ENCODE measurements around the gene TMEM25. TPM values are rescaled to one million over a fixed set of nuclear protein-coding genes. Genes with fewer than 3 reads are reported as not detected.
"Not testable (repeated sequence)": the region's sequence is repeated elsewhere in the genome, so short reads cannot be mapped to it uniquely, and the experiment has no call there.

The TMEM25 gene
- total RNA-seq, 1 donor from 2014 or later, result 16.1 TPM

DNA sequence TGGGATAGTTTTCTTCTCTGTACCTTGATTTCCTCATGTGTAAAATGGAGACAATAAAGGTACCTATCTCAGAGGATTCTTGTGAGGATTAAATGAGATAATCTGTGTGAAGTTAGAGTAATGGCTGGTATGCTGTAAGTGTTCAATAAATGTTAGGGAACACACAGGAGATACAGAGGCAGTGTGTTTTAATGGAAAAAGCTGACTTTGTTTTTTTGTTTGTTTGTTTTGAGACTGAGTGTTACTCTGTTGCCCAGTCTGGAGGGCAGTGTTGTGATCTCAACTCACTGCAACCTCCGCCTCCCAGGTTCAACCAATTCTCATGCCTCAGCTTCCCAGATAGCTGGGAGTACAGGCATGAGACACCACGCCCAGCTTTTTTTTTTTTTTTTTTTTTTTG is 38.7 kb downstream of the TMEM25 start:
- TF ChIP-seq, protein P1, sequence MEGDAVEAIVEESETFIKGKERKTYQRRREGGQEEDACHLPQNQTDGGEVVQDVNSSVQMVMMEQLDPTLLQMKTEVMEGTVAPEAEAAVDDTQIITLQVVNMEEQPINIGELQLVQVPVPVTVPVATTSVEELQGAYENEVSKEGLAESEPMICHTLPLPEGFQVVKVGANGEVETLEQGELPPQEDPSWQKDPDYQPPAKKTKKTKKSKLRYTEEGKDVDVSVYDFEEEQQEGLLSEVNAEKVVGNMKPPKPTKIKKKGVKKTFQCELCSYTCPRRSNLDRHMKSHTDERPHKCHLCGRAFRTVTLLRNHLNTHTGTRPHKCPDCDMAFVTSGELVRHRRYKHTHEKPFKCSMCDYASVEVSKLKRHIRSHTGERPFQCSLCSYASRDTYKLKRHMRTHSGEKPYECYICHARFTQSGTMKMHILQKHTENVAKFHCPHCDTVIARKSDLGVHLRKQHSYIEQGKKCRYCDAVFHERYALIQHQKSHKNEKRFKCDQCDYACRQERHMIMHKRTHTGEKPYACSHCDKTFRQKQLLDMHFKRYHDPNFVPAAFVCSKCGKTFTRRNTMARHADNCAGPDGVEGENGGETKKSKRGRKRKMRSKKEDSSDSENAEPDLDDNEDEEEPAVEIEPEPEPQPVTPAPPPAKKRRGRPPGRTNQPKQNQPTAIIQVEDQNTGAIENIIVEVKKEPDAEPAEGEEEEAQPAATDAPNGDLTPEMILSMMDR (IDR thresholded peaks at IDR 0.05; ENCODE audit: unreplicated experiment), result no peak
- H3K4me3 Mint-ChIP-seq (ENCODE audit: unreplicated experiment), result no peak overlapping the region
- H3K36me3 Mint-ChIP-seq (ENCODE audit: low read depth, unreplicated experiment), result no peaks in the 10 kb centered on the region
- no peaks in the 10 kb centered on the region for H3K9me3 Mint-ChIP-seq (ENCODE audit: unreplicated experiment)
- peaks cover 6% of the 10 kb centered on the region for H3K27me3 Mint-ChIP-seq (ENCODE audit: unreplicated experiment)
- H3K27ac Mint-ChIP-seq (ENCODE audit: unreplicated experiment), result no peak overlapping the region
- H3K4me1 Mint-ChIP-seq (ENCODE audit: unreplicated experiment), result peaks cover 19% of the 10 kb centered on the region
- no peak for DNase-seq (ENCODE audit: low spot score)

GRCh38 chr11:118570787-118571186 is 39.8 kb downstream of the TMEM25 start:
- H3K4me3 Mint-ChIP-seq (ENCODE audit: unreplicated experiment), result no peak overlapping the region
- no peak overlapping the region for H3K27ac Mint-ChIP-seq (ENCODE audit: unreplicated experiment)
- H3K27me3 Mint-ChIP-seq (ENCODE audit: unreplicated experiment), result peaks cover 6% of the 10 kb centered on the region
- H3K9me3 Mint-ChIP-seq (ENCODE audit: unreplicated experiment), result no peaks in the 10 kb centered on the region
- DNase-seq (ENCODE audit: low spot score), result no peak
- peaks cover 18% of the 10 kb centered on the region for H3K4me1 Mint-ChIP-seq (ENCODE audit: unreplicated experiment)
- TF ChIP-seq, protein P1 (IDR thresholded peaks at IDR 0.05; ENCODE audit: unreplicated experiment), result no peak
- H3K36me3 Mint-ChIP-seq (ENCODE audit: low read depth, unreplicated experiment), result no peaks in the 10 kb centered on the region

DNA sequence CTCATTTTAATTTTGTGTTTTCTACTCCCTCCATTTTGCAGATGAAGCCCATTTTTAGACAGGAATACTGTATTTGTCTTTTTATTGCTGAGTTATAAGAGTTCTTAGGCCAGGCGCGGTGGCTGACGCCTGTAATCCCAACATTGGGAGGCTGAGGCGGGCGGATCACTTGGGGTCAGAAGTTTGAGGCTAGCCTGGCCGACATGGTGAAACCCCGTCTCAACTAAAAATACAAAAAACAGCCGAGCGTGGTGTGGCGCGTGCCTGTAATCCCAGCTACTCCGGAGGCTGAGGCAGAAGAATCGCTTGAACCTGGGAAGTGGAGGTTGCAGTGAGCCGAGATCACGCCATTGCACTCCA is 40.7 kb downstream of the TMEM25 start:
- H3K4me3 Mint-ChIP-seq (ENCODE audit: unreplicated experiment), result peak overlapping the region; percentile 98
- not testable (repeated sequence) for H3K36me3 Mint-ChIP-seq (ENCODE audit: low read depth, unreplicated experiment); H3K27me3 Mint-ChIP-seq (ENCODE audit: unreplicated experiment); H3K9me3 Mint-ChIP-seq (ENCODE audit: unreplicated experiment); DNase-seq (ENCODE audit: low spot score)
- peaks cover 18% of the 10 kb centered on the region for H3K4me1 Mint-ChIP-seq (ENCODE audit: unreplicated experiment)
- peak overlapping the region; percentile 61 for H3K27ac Mint-ChIP-seq (ENCODE audit: unreplicated experiment)

GRCh38 chr11:118572061-118572980 is 41.3 kb downstream of the TMEM25 start, which contains the start of gene ARCN1:
Gene ARCN1, plus strand, starts transcription at chr11:118572409. Its CDS starts 139 bp downstream, at chr11:118572548.
- Mint-ChIP-seq H3K27me3 (ENCODE audit: unreplicated experiment) (peaks cover 6% of the 10 kb centered on the region), H3K4me1 (ENCODE audit: unreplicated experiment) (peaks cover 19% of the 10 kb centered on the region), H3K9me3 (ENCODE audit: unreplicated experiment) (no peaks in the 10 kb centered on the region), H3K27ac (ENCODE audit: unreplicated experiment) (peak within 1 kb of the TSS; percentile 95), H3K4me3 (ENCODE audit: unreplicated experiment) (peak within 1 kb of the TSS; percentile 98), H3K36me3 (ENCODE audit: low read depth, unreplicated experiment) (peaks cover under 1% of the 10 kb centered on the region)
- peak; percentile 72 for DNase-seq (ENCODE audit: low spot score)
- TF ChIP-seq, protein P1 (IDR thresholded peaks at IDR 0.05; ENCODE audit: unreplicated experiment), result no peak

- Mint-ChIP-seq H3K4me3 (ENCODE audit: unreplicated experiment) (peak overlapping the region; percentile 98), H3K27me3 (ENCODE audit: unreplicated experiment) (peaks cover 6% of the 10 kb centered on the region), H3K4me1 (ENCODE audit: unreplicated experiment) (peaks cover 21% of the 10 kb centered on the region), H3K9me3 (ENCODE audit: unreplicated experiment) (no peaks in the 10 kb centered on the region), H3K27ac (ENCODE audit: unreplicated experiment) (peak overlapping the region; percentile 95), H3K36me3 (ENCODE audit: low read depth, unreplicated experiment) (peaks cover 4% of the 10 kb centered on the region)
- no peak for DNase-seq (ENCODE audit: low spot score)
- TF ChIP-seq, protein P1 (IDR thresholded peaks at IDR 0.05; ENCODE audit: unreplicated experiment), result no peak
These were observed 42.1 kb downstream of the TMEM25 start for GRCh38 chr11:118572981-118573550.

Data from endothelial cell (in vitro differentiated cells).